Measurements from ENCODE around the gene SOCS1.
"Not testable (repeated sequence)": the region's sequence is repeated elsewhere in the genome, so short reads cannot be mapped to it uniquely, and the experiment has no call there.

The SOCS1 gene

GRCh38 chr16:11224894-11225676 lies 30.9 kb downstream of the SOCS1 start:
- DNase-seq (ENCODE audit: low read depth in 2 of 2): peak; percentile 76 to 84

GRCh38 chr16:11224096-11224893 lies 31.7 kb downstream of the SOCS1 start:
- peak; percentile 40 to 59 for DNase-seq (ENCODE audit: low read depth in 2 of 2)

- not testable (repeated sequence) for DNase-seq (ENCODE audit: low read depth in 2 of 2)
Observed at GRCh38 chr16:11220507-11220906, 35.5 kb downstream of the SOCS1 start.

GRCh38 chr16:11219178-11219577 lies 36.8 kb downstream of the SOCS1 start:
- DNase-seq (ENCODE audit: low read depth in 2 of 2): no peak

- no peak for DNase-seq (ENCODE audit: low read depth in 2 of 2)
Observed at GRCh38 chr16:11218604-11218962, 37.4 kb downstream of the SOCS1 start.

GRCh38 chr16:11217651-11218603 lies 38.1 kb downstream of the SOCS1 start:
- no peak for DNase-seq (ENCODE audit: low read depth in 2 of 2)

- DNase-seq (ENCODE audit: low read depth in 2 of 2): no peak
Observed at GRCh38 chr16:11215935-11216556, 40.0 kb downstream of the SOCS1 start.

- no peak for DNase-seq (ENCODE audit: low read depth in 2 of 2)
Observed at GRCh38 chr16:11213799-11214198, 42.2 kb downstream of the SOCS1 start.

GRCh38 chr16:11213373-11213772 lies 42.6 kb downstream of the SOCS1 start:
- no peak for DNase-seq (ENCODE audit: low read depth in 2 of 2)

- DNase-seq (ENCODE audit: low read depth in 2 of 2): no peak
Observed at GRCh38 chr16:11212798-11213196, 43.2 kb downstream of the SOCS1 start.

GRCh38 chr16:11211977-11212797 lies 43.8 kb downstream of the SOCS1 start:
- DNase-seq (ENCODE audit: low read depth in 2 of 2): no peak

GRCh38 chr16:11211061-11211976 lies 44.7 kb downstream of the SOCS1 start:
- no peak for DNase-seq (ENCODE audit: low read depth in 2 of 2)

- DNase-seq (ENCODE audit: low read depth in 2 of 2): no peak
Observed at GRCh38 chr16:11210260-11210659, 45.7 kb downstream of the SOCS1 start.

GRCh38 chr16:11208916-11209665 lies 46.9 kb downstream of the SOCS1 start:
- DNase-seq (ENCODE audit: low read depth in 2 of 2): no peak

- no peak for DNase-seq (ENCODE audit: low read depth in 2 of 2)
Observed at GRCh38 chr16:11207646-11208045, 48.4 kb downstream of the SOCS1 start.

GRCh38 chr16:11205754-11206581 lies 50.0 kb downstream of the SOCS1 start:
- no peak for DNase-seq (ENCODE audit: low read depth in 2 of 2)

GRCh38 chr16:11205065-11205699 lies 50.8 kb downstream of the SOCS1 start:
- no peak for DNase-seq (ENCODE audit: low read depth in 2 of 2)

Data from stimulated activated CD4-positive, alpha-beta T cell treated with anti-CD3 and anti-CD28 coated beads, Interleukin-12 subunit alpha, Interleukin-12 subunit beta, amount 100 ng/mL, for 24 hours (primary cell).